MCF 10A (cell line): ENCODE results near the gene WDR48. TPM values are rescaled to one million over a fixed set of nuclear protein-coding genes. Genes with fewer than 3 reads are reported as not detected.
A peak's percentile ranks its signal among the peaks of the same experiment; 100 is the strongest.

Source experiments
- Bru-seq: library from RNA; stranded (reverse); fragments of 400-500 nt; gene quantifications from one replicate; lab custom pipeline; 2021; lab: Mats Ljungman, UMichigan
- BruChase-seq, 2 experiments: library from RNA; stranded (reverse); fragments of 400-500 nt; gene quantifications; one replicate each; lab custom pipeline; 2021; lab: Mats Ljungman, UMichigan
- BruUV-seq: library from RNA; stranded (reverse); fragments of 400-500 nt; replicated peaks from 2 replicates; lab custom pipeline; 2021; lab: Mats Ljungman, UMichigan
- CTCF ChIA-PET: fragments of 300-600 bp; sonication (Branson Sonifier 250); formaldehyde crosslinking; extraction: SDS; loops from one replicate; lab custom pipeline; 2021; ENCODE audit warnings: antibody characterized with exemption, inconsistent platforms; lab: Yijun Ruan, JAX
- POLR2A ChIA-PET: fragments of 300-600, 350-650 bp; sonication (Branson Sonifier 250); formaldehyde crosslinking; extraction: SDS; loops from one replicate; lab custom pipeline; 2020; ENCODE audit warnings: antibody characterized with exemption, inconsistent platforms; lab: Yijun Ruan, JAX
- DNase-seq: peaks from one replicate; pipeline ENCODE4 v3.0.0-alpha.2; 2018; ENCODE audit not compliant: unreplicated experiment
- H3K27ac Mint-ChIP-seq: one replicate; pipeline ENCODE4 v1.8.0; 2022; ENCODE audit warnings: mild to moderate bottlenecking, low read depth, mixed read lengths; ENCODE audit not compliant: unreplicated experiment
- H3K27me3 Mint-ChIP-seq: one replicate; pipeline ENCODE4 v1.8.0; 2022; ENCODE audit warnings: mixed read lengths; ENCODE audit not compliant: insufficient read depth, unreplicated experiment
- H3K36me3 Mint-ChIP-seq: one replicate; pipeline ENCODE4 v1.8.0; 2022; ENCODE audit warnings: mild to moderate bottlenecking, moderate library complexity, mixed read lengths; ENCODE audit not compliant: insufficient read depth, unreplicated experiment
- H3K4me1 Mint-ChIP-seq: one replicate; pipeline ENCODE4 v1.8.0; 2022; ENCODE audit warnings: mixed read lengths; ENCODE audit not compliant: insufficient read depth, unreplicated experiment
- H3K4me3 Mint-ChIP-seq: one replicate; pipeline ENCODE4 v1.8.0; 2022; ENCODE audit warnings: mild to moderate bottlenecking, moderate library complexity, mixed read lengths; ENCODE audit not compliant: unreplicated experiment
- H3K9me3 Mint-ChIP-seq: one replicate; pipeline ENCODE4 v1.8.0; 2022; ENCODE audit warnings: mixed read lengths; ENCODE audit not compliant: unreplicated experiment
- intact Hi-C: fragments of 100-400 bp; cut with micrococcal nuclease; formaldehyde crosslinking; loops from 2 replicates; pipeline ENCODE4 v1.14.1; 2022
- long read RNA-seq: library from polyadenylated mRNA; stranded (forward); transcript quantifications from one replicate; pipeline ENCODE4 v2.0.0, GENCODE V29; 2022
- total RNA-seq: library from RNA; stranded (reverse); gene quantifications from 2 replicates; pipeline ENCODE4 v1.2.3, GENCODE V29; 2022
- TF ChIP-seq, protein P1 (sequence below): fragments of 200-600 bp; IDR thresholded peaks from one replicate; pipeline ENCODE4 v1.8.0; 2022; ENCODE audit warnings: antibody characterized with exemption, mild to moderate bottlenecking; ENCODE audit not compliant: unreplicated experiment

The WDR48 gene
- 24.8 and 26.0 TPM in 2 replicates for total RNA-seq
- Bru-seq, nascent RNA: percentile 78 among the genes with signal in this experiment
- BruChase-seq, experiment 1, labeled RNA remaining after a 6-hour chase: percentile 79 among the genes with signal in this experiment
- BruChase-seq, experiment 2, labeled RNA remaining after a 2-hour chase: percentile 74 among the genes with signal in this experiment
- long read RNA-seq, transcript WDR48-201 (19 exons, 3,707 nt): major isoform, 54 of 64 reads
- long read RNA-seq, partial matches to known transcripts: 3 of 64 reads
- long read RNA-seq, other reads (novel, unspliced or antisense): 7 of 64 reads

DNA sequence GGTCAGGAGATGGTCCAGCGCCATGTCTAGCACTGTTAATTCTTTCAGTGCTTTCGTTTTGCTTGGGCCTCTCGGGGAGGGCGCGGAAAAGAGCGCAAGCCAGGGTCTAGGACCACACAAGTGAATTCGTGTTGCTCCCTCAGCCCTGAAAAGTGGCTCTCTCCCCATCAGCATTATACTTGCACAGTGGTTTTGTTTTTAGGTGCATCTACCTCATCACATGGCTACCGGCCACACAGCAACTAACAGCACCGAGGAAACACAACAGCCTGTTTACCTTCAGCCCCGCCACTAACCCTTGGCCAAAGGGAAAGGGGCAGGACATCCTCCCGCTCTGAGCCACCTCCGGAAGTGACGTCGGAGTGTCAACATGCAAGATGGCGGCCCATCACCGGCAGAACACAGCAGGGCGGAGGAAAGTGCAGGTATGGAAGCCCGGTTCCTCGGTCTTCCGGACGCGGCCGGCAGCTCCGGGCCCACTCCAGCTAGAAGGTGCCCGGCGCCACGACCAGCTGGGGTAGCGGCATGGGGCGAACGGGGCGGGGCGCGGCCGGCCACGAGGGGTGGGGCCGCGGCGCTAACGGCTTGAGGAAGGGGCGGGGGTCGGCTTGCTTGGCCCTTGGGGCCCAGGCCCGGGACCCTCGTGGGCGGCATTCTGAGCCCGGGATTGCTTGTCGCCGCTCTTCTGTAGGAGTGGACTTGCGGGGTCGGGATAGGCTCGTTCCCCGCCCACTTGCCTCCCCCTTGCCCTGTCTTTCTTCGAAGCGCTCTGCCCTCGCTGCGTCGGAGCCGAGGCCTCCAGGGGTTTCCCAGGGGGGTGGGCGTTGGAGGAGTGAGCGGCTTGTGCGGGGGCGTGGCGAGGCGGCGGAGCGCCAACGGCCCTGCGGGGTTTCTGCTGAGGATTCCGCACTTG lies at the start of gene WDR48, which contains the start of gene SCN11A:
TSS of gene WDR48 (plus strand) at position 368 of the 913 bp plus-strand sequence. CDS start at position 378, 10 bp downstream.
TSS of gene SCN11A (minus strand) at position 296 of the 913 bp plus-strand sequence. CDS start 101,582 bp downstream, outside the sequence.
- CTCF ChIA-PET: interaction anchor here (0.6 to 0.8 kb wide), 4 partner anchors 15 to 1797 kb away, joined by 3 read pairs; no protein-coding TSS in a partner anchor
- H3K36me3 Mint-ChIP-seq: peaks cover 7% of the 10 kb centered on the region
- H3K9me3 Mint-ChIP-seq: peaks cover 5% of the 10 kb centered on the region
- peaks cover 32% of the 10 kb centered on the region for H3K27me3 Mint-ChIP-seq
- no peaks in the 10 kb centered on the region for H3K4me1 Mint-ChIP-seq
- intact Hi-C loops: no loop called here
- POLR2A ChIA-PET: interaction anchor here (1.2 to 1.7 kb wide), 3 partner anchors 14 to 41 kb away, joined by 3 to 5 read pairs (median 4); no protein-coding TSS in a partner anchor
- TF ChIP-seq, protein P1, sequence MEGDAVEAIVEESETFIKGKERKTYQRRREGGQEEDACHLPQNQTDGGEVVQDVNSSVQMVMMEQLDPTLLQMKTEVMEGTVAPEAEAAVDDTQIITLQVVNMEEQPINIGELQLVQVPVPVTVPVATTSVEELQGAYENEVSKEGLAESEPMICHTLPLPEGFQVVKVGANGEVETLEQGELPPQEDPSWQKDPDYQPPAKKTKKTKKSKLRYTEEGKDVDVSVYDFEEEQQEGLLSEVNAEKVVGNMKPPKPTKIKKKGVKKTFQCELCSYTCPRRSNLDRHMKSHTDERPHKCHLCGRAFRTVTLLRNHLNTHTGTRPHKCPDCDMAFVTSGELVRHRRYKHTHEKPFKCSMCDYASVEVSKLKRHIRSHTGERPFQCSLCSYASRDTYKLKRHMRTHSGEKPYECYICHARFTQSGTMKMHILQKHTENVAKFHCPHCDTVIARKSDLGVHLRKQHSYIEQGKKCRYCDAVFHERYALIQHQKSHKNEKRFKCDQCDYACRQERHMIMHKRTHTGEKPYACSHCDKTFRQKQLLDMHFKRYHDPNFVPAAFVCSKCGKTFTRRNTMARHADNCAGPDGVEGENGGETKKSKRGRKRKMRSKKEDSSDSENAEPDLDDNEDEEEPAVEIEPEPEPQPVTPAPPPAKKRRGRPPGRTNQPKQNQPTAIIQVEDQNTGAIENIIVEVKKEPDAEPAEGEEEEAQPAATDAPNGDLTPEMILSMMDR: no peak
- DNase-seq: peak; percentile 87
- TSS peak; percentile 92 for BruUV-seq
- peak within 1 kb of the TSS; percentile 96 for H3K4me3 Mint-ChIP-seq
- H3K27ac Mint-ChIP-seq: peak within 1 kb of the TSS; percentile 99

DNA sequence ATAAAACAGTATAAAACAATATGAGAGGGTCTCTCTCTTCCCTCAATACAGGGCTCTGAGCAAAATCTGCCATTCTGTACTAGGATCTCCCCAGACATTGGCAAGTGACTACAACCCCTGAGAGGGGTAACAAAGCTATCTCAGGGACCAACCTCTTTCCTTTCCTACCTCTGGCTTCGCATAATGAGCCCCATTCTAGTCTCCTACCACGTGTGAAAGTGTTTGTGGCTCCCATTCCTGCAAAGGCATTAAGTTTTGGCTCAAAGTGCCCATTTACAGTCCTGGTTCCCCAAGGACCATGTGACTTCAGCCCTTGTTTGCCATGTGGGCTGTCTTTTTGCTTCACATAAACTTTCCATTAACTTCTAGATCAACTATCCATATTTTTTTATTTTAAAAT lies 46.5 kb upstream of the WDR48 start:
- DNase-seq: no peak
- ChIA-PET POLR2A (interaction anchor here (0.6 kb wide), 1 partner anchor 48 kb away, joined by 4 read pairs; no protein-coding TSS in a partner anchor), CTCF (interaction anchor here (1.7 to 8.9 kb wide), 2 partner anchors 25 to 483 kb away, joined by 4 to 170 read pairs; no protein-coding TSS in a partner anchor)
- no peaks in the 10 kb centered on the region for H3K36me3 Mint-ChIP-seq
- no TSS peak for BruUV-seq
- peaks cover 66% of the 10 kb centered on the region for H3K27me3 Mint-ChIP-seq
- H3K9me3 Mint-ChIP-seq: no peaks in the 10 kb centered on the region
- no peak overlapping the region for H3K27ac Mint-ChIP-seq
- peaks cover 3% of the 10 kb centered on the region for H3K4me1 Mint-ChIP-seq
- H3K4me3 Mint-ChIP-seq: no peak overlapping the region
- intact Hi-C loops: loop anchor here (10.0 kb wide), 2 partner anchors 160 to 350 kb away; no protein-coding TSS in a partner anchor
- TF ChIP-seq, protein P1: no peak

DNA sequence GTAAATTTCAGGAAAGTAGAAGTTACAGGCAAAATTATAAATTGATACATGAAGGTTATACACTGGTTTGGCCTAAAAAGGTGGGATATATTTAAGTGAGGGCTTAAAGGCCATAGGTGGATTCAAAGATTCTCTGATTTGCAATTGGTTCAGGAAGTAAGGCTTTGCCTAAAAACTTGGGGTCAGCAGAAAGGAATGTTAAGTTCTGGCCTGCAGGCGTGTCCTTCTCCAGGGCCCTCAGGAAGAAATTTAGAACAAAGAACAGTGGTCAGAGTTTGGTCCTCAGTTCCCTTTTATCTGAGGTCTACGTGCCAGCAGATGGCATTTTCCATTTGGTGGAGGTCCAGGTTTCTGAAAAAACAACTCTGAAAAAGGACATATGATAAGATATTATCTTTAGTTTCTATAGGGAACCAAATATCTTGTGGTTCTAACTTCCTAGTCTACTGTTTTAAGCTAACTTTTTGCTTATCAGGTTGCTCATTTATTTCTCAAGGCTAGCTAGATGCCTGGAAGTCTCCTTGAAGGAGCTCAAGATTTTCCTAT lies 40.6 kb upstream of the WDR48 start:
- TF ChIP-seq, protein P1: no peak
- BruUV-seq: no TSS peak
- Mint-ChIP-seq H3K36me3 (no peaks in the 10 kb centered on the region), H3K27ac (no peak overlapping the region), H3K4me1 (no peaks in the 10 kb centered on the region), H3K27me3 (peaks cover 60% of the 10 kb centered on the region), H3K4me3 (no peak overlapping the region), H3K9me3 (no peaks in the 10 kb centered on the region)
- intact Hi-C loops: no loop called here
- DNase-seq: no peak
- ChIA-PET POLR2A (interaction anchor here (0.8 kb wide), 1 partner anchor 828 kb away, joined by 3 read pairs; no protein-coding TSS in a partner anchor), CTCF (interaction anchor here (2.5 to 3.8 kb wide), 3 partner anchors 11 to 490 kb away, joined by 11 to 33 read pairs (median 29); no protein-coding TSS in a partner anchor)
